ENCODE data around the gene CDC14B. TPM values are rescaled to one million over a fixed set of nuclear protein-coding genes. Genes with fewer than 3 reads are reported as not detected.
"Not testable (repeated sequence)": the region's sequence is repeated elsewhere in the genome, so short reads cannot be mapped to it uniquely, and the experiment has no call there.

The CDC14B gene
- total RNA-seq, 1 donor from 2014 or later: 8.4 TPM

- no peak for DNase-seq (ENCODE audit: low spot score)
Measured at GRCh38 chr9:96587338-96588315, 32.0 kb downstream of the CDC14B start.

- no peak for DNase-seq (ENCODE audit: low spot score)
Measured at GRCh38 chr9:96585426-96585825, 34.2 kb downstream of the CDC14B start.

- not testable (repeated sequence) for DNase-seq (ENCODE audit: low spot score)
Measured at GRCh38 chr9:96582199-96582598, 37.4 kb downstream of the CDC14B start.

- DNase-seq (ENCODE audit: low spot score): peak; percentile 85
Measured at GRCh38 chr9:96581786-96582185, 37.9 kb downstream of the CDC14B start.

- no peak for DNase-seq (ENCODE audit: low spot score)
Measured at GRCh38 chr9:96581301-96581700, 38.3 kb downstream of the CDC14B start.

GRCh38 chr9:96574931-96575351 lies 44.7 kb downstream of the CDC14B start:
- DNase-seq (ENCODE audit: low spot score): no peak

- DNase-seq (ENCODE audit: low spot score): no peak
Measured at GRCh38 chr9:96574455-96574854, 45.2 kb downstream of the CDC14B start.

- no peak for DNase-seq (ENCODE audit: low spot score)
Measured at GRCh38 chr9:96567203-96567700, 52.4 kb downstream of the CDC14B start.

GRCh38 chr9:96566498-96567202 lies 53.0 kb downstream of the CDC14B start:
- peak; percentile 72 for DNase-seq (ENCODE audit: low spot score)

GRCh38 chr9:96565671-96566497 lies 53.8 kb downstream of the CDC14B start:
- DNase-seq (ENCODE audit: low spot score): peak; percentile 44

GRCh38 chr9:96564217-96564616 lies 55.4 kb downstream of the CDC14B start:
- DNase-seq (ENCODE audit: low spot score): no peak

- DNase-seq (ENCODE audit: low spot score): no peak
Measured at GRCh38 chr9:96559339-96559943, 60.2 kb downstream of the CDC14B start.

- no peak for DNase-seq (ENCODE audit: low spot score)
Measured at GRCh38 chr9:96557921-96558320, 61.7 kb downstream of the CDC14B start.

GRCh38 chr9:96556701-96557461 lies 62.8 kb downstream of the CDC14B start:
- no peak for DNase-seq (ENCODE audit: low spot score)

- DNase-seq (ENCODE audit: low spot score): no peak
Measured at GRCh38 chr9:96555567-96556386, 63.9 kb downstream of the CDC14B start.

GRCh38 chr9:96554801-96555566 lies 64.7 kb downstream of the CDC14B start:
- no peak for DNase-seq (ENCODE audit: low spot score)

GRCh38 chr9:96554326-96554725 lies 65.3 kb downstream of the CDC14B start:
- no peak for DNase-seq (ENCODE audit: low spot score)

GRCh38 chr9:96553070-96553469 lies 66.6 kb downstream of the CDC14B start:
- DNase-seq (ENCODE audit: low spot score): peak; percentile 47

GRCh38 chr9:96551403-96551802 lies 68.2 kb downstream of the CDC14B start:
- no peak for DNase-seq (ENCODE audit: low spot score)

Measured in umbilical cord (tissue), 2 donors.